HG02870 (cell line): ENCODE data around the gene C5orf24.
A peak's percentile ranks its signal among the peaks of the same experiment; 100 is the strongest.
"Not testable (repeated sequence)": the region's sequence is repeated elsewhere in the genome, so short reads cannot be mapped to it uniquely, and the experiment has no call there.

Experiments
- ATAC-seq: cut with Tn5 transposase; IDR thresholded peaks from one replicate; pipeline ENCODE4 v1.9.1; 2021; ENCODE audit warnings: mild to moderate bottlenecking, moderate library complexity; ENCODE audit not compliant: unreplicated experiment

Gene C5orf24

GRCh38 chr5:134856465-134856864, 10.7 kb downstream of the C5orf24 start:
- not testable (repeated sequence) for ATAC-seq

- no peak for ATAC-seq
These were observed 11.6 kb downstream of the C5orf24 start for GRCh38 chr5:134857401-134857800.

DNA sequence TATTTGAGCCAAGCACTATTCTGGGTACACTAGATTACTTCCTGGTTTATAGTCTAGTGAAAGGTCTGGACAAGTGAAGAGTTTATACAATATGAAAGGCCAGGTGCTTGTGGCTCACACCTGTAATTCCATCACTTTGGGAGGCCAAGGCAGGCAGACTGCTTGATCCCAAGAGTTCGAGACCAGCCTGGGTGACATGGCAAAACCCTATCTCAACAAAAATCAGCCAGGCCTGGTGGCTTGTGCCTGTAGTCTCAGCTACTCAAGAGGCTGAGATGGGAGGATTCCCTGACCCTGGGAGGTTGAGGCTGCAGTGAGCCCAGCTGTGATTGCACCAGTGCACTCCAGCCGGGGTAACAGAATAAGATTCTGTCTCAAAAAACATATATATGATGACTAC, 18.9 kb downstream of the C5orf24 start:
- ATAC-seq: no peak

DNA sequence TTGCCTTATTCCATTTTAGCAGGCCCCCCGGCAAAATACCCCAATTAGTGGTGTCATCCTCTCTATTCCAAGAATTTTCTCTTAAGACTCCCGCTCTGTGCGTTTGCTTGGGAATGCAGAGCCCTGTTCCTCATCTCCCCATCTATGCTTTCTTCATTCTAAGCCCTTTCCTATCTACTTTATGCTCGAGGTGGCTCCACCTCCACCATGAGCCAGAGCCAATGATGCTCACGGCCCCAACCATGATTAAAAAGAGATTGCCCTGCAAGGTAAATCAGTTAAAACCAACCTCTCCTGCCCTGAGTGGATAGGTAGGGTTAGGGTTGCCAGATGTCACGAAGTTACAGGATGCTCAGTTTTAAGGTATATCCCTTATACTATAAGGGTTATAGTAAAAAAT, 27.7 kb downstream of the C5orf24 start:
- ATAC-seq: no peak

DNA sequence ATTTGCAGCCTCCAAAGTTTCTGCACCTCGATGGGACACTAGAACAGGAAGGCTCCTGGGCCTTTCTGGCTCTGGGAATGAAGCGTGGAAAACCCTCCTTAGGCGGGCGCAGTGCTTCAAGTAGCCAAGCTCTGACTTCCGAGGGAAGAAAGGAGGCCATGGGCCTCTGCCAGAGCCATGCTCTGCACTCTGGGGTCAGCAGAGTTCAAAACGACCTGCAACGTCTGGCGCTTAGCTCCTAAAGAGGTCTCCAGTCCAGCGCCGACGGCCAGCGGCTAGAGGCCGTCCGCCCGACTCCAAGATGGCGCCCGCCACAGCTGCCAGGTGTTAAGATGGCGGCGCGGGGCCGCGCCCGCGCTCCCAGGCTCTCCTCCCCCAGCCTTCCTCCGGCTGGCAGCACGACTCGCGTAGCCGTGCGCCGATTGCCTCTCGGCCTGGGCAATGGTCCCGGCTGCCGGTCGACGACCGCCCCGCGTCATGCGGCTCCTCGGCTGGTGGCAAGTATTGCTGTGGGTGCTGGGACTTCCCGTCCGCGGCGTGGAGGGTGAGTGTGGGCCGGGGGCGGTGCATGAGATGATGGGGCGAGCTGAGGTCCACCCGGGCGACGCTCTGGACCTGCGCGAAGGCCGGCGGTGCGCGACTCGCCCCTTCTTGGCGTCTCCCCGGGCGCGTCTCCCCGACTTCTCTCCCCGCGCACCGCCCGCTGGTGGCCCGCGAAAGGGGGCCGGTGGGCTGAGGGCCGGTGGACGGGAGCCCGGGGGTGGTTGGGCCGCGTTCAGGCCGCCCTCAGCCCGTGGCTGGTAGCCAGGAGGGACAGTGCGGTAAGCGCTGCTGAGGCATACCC, 28.4 kb downstream of the C5orf24 start, which contains the start of gene TXNDC15:
TXNDC15 (plus strand) TSS at position 385 of the 844 bp plus-strand sequence; CDS start at position 442, 57 bp downstream.
- peak; percentile 72 for ATAC-seq

- peak; percentile 31 for ATAC-seq
These were observed 29.3 kb downstream of the C5orf24 start for GRCh38 chr5:134874831-134875655.

GRCh38 chr5:134877159-134877558, 31.4 kb downstream of the C5orf24 start:
- ATAC-seq: peak; percentile 25

- ATAC-seq: no peak
These were observed 32.6 kb downstream of the C5orf24 start for GRCh38 chr5:134878403-134878802.

GRCh38 chr5:134879456-134879855, 33.7 kb downstream of the C5orf24 start:
- ATAC-seq: no peak

DNA sequence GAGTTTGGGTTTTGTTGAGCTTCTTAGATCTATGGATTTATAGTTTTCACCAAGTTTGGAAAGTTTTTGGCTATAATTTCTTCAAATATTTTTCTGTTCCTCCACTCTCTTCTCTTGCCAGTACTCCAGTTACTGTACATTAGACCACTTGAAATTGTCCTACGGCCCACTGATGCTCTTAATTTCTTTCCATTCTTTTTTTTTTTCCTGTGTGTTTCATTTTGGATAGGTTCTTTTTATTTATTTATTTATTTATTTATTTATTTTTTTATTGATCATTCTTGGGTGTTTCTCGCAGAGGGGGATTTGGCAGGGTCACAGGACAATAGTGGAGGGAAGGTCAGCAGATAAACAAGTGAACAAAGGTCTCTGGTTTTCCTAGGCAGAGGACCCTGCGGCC, 35.2 kb downstream of the C5orf24 start:
- ATAC-seq: not testable (repeated sequence)

DNA sequence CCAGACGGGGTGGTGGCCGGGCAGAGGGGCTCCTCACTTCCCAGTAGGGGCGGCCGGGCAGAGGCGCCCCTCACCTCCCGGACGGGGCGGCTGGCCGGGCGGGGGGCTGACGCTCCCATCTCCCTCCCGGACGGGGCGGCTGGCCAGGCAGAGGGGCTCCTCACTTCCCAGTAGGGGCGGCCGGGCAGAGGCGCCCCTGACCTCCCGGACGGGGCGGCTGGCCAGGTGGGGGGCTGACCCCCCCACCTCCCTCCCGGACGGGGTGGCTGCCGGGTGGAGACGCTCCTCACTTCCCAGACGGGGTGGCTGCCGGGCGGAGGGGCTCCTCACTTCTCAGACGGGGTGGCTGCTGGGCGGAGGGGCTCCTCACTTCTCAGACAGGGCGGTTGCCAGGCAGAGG, 35.9 kb downstream of the C5orf24 start:
- not testable (repeated sequence) for ATAC-seq

DNA sequence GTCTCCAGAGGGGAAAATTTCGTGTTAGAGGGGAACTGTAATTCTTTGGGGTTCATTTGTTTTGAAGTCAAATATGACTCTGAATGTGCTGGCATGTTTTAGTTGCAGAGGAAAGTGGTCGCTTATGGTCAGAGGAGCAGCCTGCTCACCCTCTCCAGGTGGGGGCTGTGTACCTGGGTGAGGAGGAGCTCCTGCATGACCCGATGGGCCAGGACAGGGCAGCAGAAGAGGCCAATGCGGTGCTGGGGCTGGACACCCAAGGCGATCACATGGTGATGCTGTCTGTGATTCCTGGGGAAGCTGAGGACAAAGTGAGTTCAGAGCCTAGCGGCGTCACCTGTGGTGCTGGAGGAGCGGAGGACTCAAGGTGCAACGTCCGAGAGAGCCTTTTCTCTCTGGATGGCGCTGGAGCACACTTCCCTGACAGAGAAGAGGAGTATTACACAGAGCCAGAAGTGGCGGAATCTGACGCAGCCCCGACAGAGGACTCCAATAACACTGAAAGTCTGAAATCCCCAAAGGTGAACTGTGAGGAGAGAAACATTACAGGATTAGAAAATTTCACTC, 41.9 kb downstream of the C5orf24 start:
- ATAC-seq: no peak

- ATAC-seq: no peak
These were observed 43.6 kb downstream of the C5orf24 start for GRCh38 chr5:134889335-134889734.

GRCh38 chr5:134891473-134891872, 45.7 kb downstream of the C5orf24 start:
- ATAC-seq: no peak

- no peak for ATAC-seq
These were observed 46.5 kb downstream of the C5orf24 start for GRCh38 chr5:134892282-134892681.

- ATAC-seq: no peak
These were observed 47.2 kb downstream of the C5orf24 start for GRCh38 chr5:134892926-134893325.

DNA sequence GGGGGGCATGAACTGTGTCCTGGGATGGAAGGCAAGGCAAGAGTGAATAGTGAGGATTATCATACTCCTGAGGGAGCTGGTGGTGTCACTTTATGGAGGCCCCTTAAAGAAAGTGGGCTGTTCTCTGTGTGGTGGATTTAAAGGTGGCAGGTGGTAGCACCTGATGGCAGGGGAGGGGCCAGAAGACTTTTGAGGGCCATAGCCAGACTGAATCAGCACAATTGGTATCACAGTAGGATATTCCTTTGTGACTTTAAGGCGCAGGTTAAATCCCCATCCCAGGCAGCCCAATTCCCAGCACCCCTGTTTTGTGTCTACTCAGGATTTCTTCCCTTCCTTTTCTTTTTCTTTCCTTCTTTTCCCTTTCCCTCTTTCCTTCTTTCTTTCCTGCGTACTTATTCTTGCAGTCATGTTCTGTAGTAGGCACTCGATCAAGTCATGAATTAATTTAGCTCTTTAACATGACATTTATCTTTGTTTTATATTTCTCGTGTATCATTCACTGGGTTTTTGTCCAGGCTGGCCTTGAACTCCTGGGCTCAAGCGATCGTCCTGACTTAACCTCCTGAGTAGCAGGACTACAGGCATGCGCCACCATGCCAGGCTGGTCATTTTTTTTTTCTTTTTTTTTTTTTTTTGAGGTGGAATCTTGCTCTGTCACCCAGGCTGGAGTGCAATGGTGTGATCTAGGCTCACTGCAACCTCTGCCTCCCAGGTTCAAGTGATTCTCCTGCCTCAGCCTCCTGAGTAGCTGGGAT, 48.2 kb downstream of the C5orf24 start:
- ATAC-seq: no peak

DNA sequence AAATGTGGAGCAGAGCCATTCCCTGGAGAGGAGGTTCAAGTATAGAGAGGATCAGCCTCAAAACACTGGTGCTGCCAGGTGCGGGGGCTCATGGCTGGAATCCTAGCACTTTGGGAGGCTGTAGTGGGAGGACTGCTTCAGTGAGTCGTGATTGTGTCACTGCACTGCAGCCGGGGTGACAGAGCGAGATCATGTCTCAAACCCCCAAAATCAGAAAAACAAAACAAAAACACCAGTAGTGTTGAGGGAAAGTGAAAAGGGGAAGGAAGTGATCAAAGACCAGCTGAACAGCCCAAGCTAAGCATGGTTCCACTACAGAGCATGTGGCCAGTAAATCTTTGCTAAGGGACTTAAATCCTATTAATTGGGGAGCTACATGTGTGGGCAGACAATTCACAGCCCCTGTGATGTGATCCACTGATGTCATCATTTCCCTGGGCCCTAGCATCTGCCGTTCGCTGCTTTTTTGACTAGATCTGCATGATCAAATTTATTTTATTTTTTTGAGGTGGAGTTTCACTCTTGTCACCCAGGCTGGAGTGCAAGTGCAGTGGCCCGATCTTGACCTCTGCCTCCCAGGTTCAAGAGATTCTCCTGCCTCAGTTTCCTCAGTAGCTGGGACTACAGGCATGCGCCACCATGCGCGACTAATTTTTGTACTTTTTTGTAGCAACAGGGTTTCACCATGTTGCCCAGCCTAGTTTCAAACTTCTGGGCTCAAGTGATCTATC, 56.5 kb downstream of the C5orf24 start:
- ATAC-seq: peak; percentile 28

DNA sequence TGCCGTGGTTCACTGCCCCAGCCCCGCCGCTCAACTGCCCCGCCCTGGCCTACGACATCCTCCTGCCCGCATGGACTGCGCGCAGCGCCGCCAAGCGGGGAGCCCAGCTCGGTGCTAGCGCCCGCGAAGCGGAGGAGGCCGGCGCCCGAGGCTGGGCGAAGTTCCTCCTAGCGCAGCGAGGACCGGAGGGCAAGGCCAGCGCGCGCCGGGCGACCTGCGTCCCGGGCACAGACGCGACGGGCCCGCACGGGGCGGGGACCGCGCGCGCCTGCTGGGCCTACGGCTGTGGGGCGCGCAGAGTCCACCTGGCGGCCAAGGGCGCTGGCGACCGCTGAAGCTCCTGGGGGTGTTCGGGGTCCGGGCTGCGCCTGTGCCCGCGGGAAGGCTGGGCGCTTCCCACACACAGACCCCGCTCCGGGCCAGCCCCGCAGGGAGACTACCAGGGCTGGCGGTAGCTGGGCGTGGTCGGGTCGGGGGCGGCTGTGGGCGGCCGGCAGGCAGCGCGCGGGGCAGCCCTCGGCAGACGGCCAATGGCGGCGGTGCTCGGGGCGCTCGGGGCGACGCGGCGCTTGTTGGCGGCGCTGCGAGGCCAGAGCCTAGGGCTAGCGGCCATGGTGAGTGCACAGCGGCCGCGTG, 59.0 kb downstream of the C5orf24 start, which contains the start of gene PCBD2:
PCBD2 (plus strand) TSS at position 522 of the 636 bp plus-strand sequence; CDS start at position 531, 9 bp downstream.
- ATAC-seq: peak; percentile 71
